ENCODE data around the gene RBBP4. TPM values are rescaled to one million over a fixed set of nuclear protein-coding genes. Genes with fewer than 3 reads are reported as not detected.
A peak's percentile ranks its signal among the peaks of the same experiment; 100 is the strongest.

RBBP4 gene
- total RNA-seq, 1 experiment from 2014 or later = 513 TPM

GRCh38 chr1:32702599-32703478 is 51.8 kb downstream of the RBBP4 start, which contains the start of gene SYNC:
SYNC (minus strand) TSS chr1:32702770; CDS start chr1:32702660, 110 bp downstream.
- Histone ChIP-seq H3K27ac (ENCODE audit: low read depth, low read length, poor library complexity, severe bottlenecking) (no peak within 1 kb of the TSS), H3K9me3 (ENCODE audit: low read depth, low read length, poor library complexity, severe bottlenecking) (no peaks in the 10 kb centered on the region), H3K36me3 (ENCODE audit: insufficient read depth, low read length, poor library complexity, severe bottlenecking) (no peaks in the 10 kb centered on the region), H3K4me3 (ENCODE audit: low read depth, low read length, poor library complexity, severe bottlenecking) (peak within 1 kb of the TSS; percentile 55), H3K4me1 (ENCODE audit: insufficient read depth, low read length, poor library complexity, severe bottlenecking) (no peaks in the 10 kb centered on the region), H3K27me3 (replicated peaks; ENCODE audit: insufficient read depth, low read depth, low read length, poor library complexity) (no peaks in the 10 kb centered on the region)
- intact Hi-C loops (cut with micrococcal nuclease; ENCODE audit: unreplicated experiment) = no loop called here
- no peak for DNase-seq (ENCODE audit: low spot score)
- TF ChIP-seq CTCF (conservative IDR thresholded peaks at IDR 0.05; ENCODE audit: low read depth, low read length) (no peak), EZH2 (IDR thresholded peaks at IDR 0.05; ENCODE audit: borderline replicate concordance, low read depth, low read length, poor library complexity, severe bottlenecking) (no peak)
- ChIA-PET POLR2A (ENCODE audit: low non-redundant PET) (interaction anchor here (0.7 kb wide), 1 partner anchor 10 kb away, joined by 3 read pairs; no protein-coding TSS in a partner anchor), CTCF (no interaction called here)
- no TSS peak for BruUV-seq (replicated peaks)

GRCh38 chr1:32703479-32704291 is 52.7 kb downstream of the RBBP4 start:
- no TSS peak for BruUV-seq (replicated peaks)
- Histone ChIP-seq H3K27ac (ENCODE audit: low read depth, low read length, poor library complexity, severe bottlenecking) (no peak overlapping the region), H3K36me3 (ENCODE audit: insufficient read depth, low read length, poor library complexity, severe bottlenecking) (no peaks in the 10 kb centered on the region), H3K4me1 (ENCODE audit: insufficient read depth, low read length, poor library complexity, severe bottlenecking) (no peaks in the 10 kb centered on the region), H3K27me3 (replicated peaks; ENCODE audit: insufficient read depth, low read depth, low read length, poor library complexity) (no peaks in the 10 kb centered on the region), H3K9me3 (ENCODE audit: low read depth, low read length, poor library complexity, severe bottlenecking) (no peaks in the 10 kb centered on the region), H3K4me3 (ENCODE audit: low read depth, low read length, poor library complexity, severe bottlenecking) (peak overlapping the region; percentile 55)
- TF ChIP-seq EZH2 (IDR thresholded peaks at IDR 0.05; ENCODE audit: borderline replicate concordance, low read depth, low read length, poor library complexity, severe bottlenecking) (no peak), CTCF (conservative IDR thresholded peaks at IDR 0.05; ENCODE audit: low read depth, low read length) (no peak)
- ChIA-PET POLR2A (ENCODE audit: low non-redundant PET) (interaction anchor here (0.6 to 0.7 kb wide), 2 partner anchors 9 to 31 kb away, joined by 3 to 13 read pairs; no protein-coding TSS in a partner anchor), CTCF (no interaction called here)
- intact Hi-C loops (cut with micrococcal nuclease; ENCODE audit: unreplicated experiment) = no loop called here
- no peak for DNase-seq (ENCODE audit: low spot score)

GRCh38 chr1:32705516-32705915 is 54.5 kb downstream of the RBBP4 start:
- Histone ChIP-seq H3K36me3 (ENCODE audit: insufficient read depth, low read length, poor library complexity, severe bottlenecking) (no peaks in the 10 kb centered on the region), H3K9me3 (ENCODE audit: low read depth, low read length, poor library complexity, severe bottlenecking) (no peaks in the 10 kb centered on the region), H3K27ac (ENCODE audit: low read depth, low read length, poor library complexity, severe bottlenecking) (no peak overlapping the region), H3K27me3 (replicated peaks; ENCODE audit: insufficient read depth, low read depth, low read length, poor library complexity) (no peaks in the 10 kb centered on the region), H3K4me1 (ENCODE audit: insufficient read depth, low read length, poor library complexity, severe bottlenecking) (no peaks in the 10 kb centered on the region), H3K4me3 (ENCODE audit: low read depth, low read length, poor library complexity, severe bottlenecking) (no peak overlapping the region)
- no peak for DNase-seq (ENCODE audit: low spot score)
- no peak for TF ChIP-seq EZH2 (IDR thresholded peaks at IDR 0.05; ENCODE audit: borderline replicate concordance, low read depth, low read length, poor library complexity, severe bottlenecking)
- no peak for TF ChIP-seq CTCF (conservative IDR thresholded peaks at IDR 0.05; ENCODE audit: low read depth, low read length)
- POLR2A ChIA-PET (ENCODE audit: low non-redundant PET) = no interaction called here
- intact Hi-C loops (cut with micrococcal nuclease; ENCODE audit: unreplicated experiment) = no loop called here
- CTCF ChIA-PET = interaction anchor here (0.9 kb wide), 1 partner anchor 311 kb away, joined by 4 read pairs; no protein-coding TSS in a partner anchor
- BruUV-seq (replicated peaks) = no TSS peak
